Esophagus muscularis mucosa (tissue), 3 donors: ENCODE results near the gene CTSW.

Experiments used
- CTCF ChIP-seq, 3 experiments: fragments of 200-600 bp in 2 of 3; fragments of 450-650 bp in 1 of 3; sonication (generic) in 2 of 3; IDR thresholded peaks; one replicate each; pipeline ENCODE4 v1.5.1; 2017 to 2019; ENCODE audit warnings: antibody characterized with exemption in 3 of 3, mild to moderate bottlenecking in 2 of 3, moderate library complexity in 1 of 3
- POLR2A ChIP-seq: fragments of 450-650 bp; IDR thresholded peaks from one replicate; pipeline ENCODE4 v1.6.1; 2017; ENCODE audit warnings: antibody characterized with exemption, moderate library complexity, mild to moderate bottlenecking, low read depth

- no peak for TF ChIP-seq CTCF (IDR thresholded peaks at IDR 0.05)
- TF ChIP-seq POLR2A = no peak
Measured at GRCh38 chr11:65849366-65849765, 30.3 kb upstream of the CTSW start.
